ENCODE measurements around the gene TEN1. TPM values are rescaled to one million over a fixed set of nuclear protein-coding genes. Genes with fewer than 3 reads are reported as not detected.

Gene TEN1
- total and polyA plus RNA-seq, 2 of the 4 experiments (the other 2 are of a cell fraction): 14.7 to 17.9 TPM

DNA sequence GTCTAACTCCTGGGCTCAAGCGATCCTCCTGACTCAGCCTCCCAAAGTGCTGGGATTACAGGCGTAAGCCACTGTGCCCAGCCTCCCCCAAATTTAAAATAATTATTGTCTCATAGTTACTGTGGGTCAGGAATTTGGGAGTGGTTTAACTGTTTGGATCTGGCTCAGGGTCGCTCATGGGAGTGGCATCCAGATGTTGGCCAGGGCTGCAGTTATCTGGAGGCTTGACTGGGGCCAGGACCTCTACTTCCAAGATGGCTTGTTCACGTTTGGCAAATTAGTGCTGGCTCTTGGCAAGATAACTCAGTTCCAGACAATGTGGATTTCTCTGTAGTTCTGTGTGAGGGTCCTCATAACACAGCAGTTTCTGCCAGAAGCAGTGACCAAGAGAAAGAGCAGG is 8.0 kb downstream of the TEN1 start:
- in situ Hi-C loops (cut with MboI; ENCODE audit: low sequenced_read_pairs): no loop called here
- DNase-seq (no peak), ATAC-seq (ENCODE audit: low read depth) (peak; percentile 22; the same call in 1 of the 2 replicates)
- no peak overlapping the region; the same call in 1 of the 2 replicates for H3K23ac ChIP-seq (ENCODE audit: low read depth, low read length)
- no peak overlapping the region for H2BK20ac ChIP-seq (ENCODE audit: low read depth, low read length)
- no peak overlapping the region for H4K91ac ChIP-seq (ENCODE audit: insufficient read depth, low read depth, low read length)
- no peak overlapping the region for H3K4me2 ChIP-seq (ENCODE audit: low read depth, low read length)
- intact Hi-C loops (cut with micrococcal nuclease): no loop called here
- no peaks in the 10 kb centered on the region for H4K20me1 ChIP-seq (ENCODE audit: insufficient read depth, low read length)
- TF ChIP-seq MAZ (IDR thresholded peaks at IDR 0.05; ENCODE audit: borderline replicate concordance, low read depth, low read length): no peak
- TF ChIP-seq CEBPB (IDR thresholded peaks at IDR 0.05; ENCODE audit: low read depth, low read length): no peak
- TF ChIP-seq, protein P1, sequence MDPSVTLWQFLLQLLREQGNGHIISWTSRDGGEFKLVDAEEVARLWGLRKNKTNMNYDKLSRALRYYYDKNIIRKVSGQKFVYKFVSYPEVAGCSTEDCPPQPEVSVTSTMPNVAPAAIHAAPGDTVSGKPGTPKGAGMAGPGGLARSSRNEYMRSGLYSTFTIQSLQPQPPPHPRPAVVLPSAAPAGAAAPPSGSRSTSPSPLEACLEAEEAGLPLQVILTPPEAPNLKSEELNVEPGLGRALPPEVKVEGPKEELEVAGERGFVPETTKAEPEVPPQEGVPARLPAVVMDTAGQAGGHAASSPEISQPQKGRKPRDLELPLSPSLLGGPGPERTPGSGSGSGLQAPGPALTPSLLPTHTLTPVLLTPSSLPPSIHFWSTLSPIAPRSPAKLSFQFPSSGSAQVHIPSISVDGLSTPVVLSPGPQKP (IDR thresholded peaks at IDR 0.05; ENCODE audit: borderline replicate concordance, low read depth, low read length): no peak
- no peak for TF ChIP-seq POLR2A (IDR thresholded peaks at IDR 0.05; ENCODE audit: low read depth, low read length)
- no peak for TF ChIP-seq RAD21 (IDR thresholded peaks at IDR 0.05; ENCODE audit: low read length)
- no peak for TF ChIP-seq CHD1 (IDR thresholded peaks at IDR 0.05; ENCODE audit: low read depth, low read length)
- TF ChIP-seq MXI1 (IDR thresholded peaks at IDR 0.05; ENCODE audit: borderline replicate concordance, low read depth, low read length): no peak
- TF ChIP-seq NFE2L2 (IDR thresholded peaks at IDR 0.05; ENCODE audit: low read depth, low read length): no peak
- TF ChIP-seq SMC3 (IDR thresholded peaks at IDR 0.05; ENCODE audit: low read depth, low read length): no peak
- TF ChIP-seq, protein P2, sequence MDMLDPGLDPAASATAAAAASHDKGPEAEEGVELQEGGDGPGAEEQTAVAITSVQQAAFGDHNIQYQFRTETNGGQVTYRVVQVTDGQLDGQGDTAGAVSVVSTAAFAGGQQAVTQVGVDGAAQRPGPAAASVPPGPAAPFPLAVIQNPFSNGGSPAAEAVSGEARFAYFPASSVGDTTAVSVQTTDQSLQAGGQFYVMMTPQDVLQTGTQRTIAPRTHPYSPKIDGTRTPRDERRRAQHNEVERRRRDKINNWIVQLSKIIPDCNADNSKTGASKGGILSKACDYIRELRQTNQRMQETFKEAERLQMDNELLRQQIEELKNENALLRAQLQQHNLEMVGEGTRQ (IDR thresholded peaks at IDR 0.05; ENCODE audit: low read depth, low read length): no peak
- TF ChIP-seq RCOR1 (IDR thresholded peaks at IDR 0.05; ENCODE audit: insufficient replicate concordance, low read length): no peak
- TF ChIP-seq RFX5 (IDR thresholded peaks at IDR 0.05; ENCODE audit: low read depth, low read length): no peak
- TF ChIP-seq, protein P3, sequence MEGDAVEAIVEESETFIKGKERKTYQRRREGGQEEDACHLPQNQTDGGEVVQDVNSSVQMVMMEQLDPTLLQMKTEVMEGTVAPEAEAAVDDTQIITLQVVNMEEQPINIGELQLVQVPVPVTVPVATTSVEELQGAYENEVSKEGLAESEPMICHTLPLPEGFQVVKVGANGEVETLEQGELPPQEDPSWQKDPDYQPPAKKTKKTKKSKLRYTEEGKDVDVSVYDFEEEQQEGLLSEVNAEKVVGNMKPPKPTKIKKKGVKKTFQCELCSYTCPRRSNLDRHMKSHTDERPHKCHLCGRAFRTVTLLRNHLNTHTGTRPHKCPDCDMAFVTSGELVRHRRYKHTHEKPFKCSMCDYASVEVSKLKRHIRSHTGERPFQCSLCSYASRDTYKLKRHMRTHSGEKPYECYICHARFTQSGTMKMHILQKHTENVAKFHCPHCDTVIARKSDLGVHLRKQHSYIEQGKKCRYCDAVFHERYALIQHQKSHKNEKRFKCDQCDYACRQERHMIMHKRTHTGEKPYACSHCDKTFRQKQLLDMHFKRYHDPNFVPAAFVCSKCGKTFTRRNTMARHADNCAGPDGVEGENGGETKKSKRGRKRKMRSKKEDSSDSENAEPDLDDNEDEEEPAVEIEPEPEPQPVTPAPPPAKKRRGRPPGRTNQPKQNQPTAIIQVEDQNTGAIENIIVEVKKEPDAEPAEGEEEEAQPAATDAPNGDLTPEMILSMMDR (conservative IDR thresholded peaks at IDR 0.05; ENCODE audit: low read depth, low read length): no peak
- TF ChIP-seq BHLHE40 (IDR thresholded peaks at IDR 0.05; ENCODE audit: low read depth, low read length): no peak
- TF ChIP-seq MAFK (IDR thresholded peaks at IDR 0.05; ENCODE audit: low read depth, low read length): no peak
- no peak for TF ChIP-seq FOS (IDR thresholded peaks at IDR 0.05; ENCODE audit: low read depth, low read length)
- no peak overlapping the region for H3K56ac ChIP-seq (ENCODE audit: extremely low read depth, insufficient read depth, low read length)
- no peak overlapping the region for H3K4ac ChIP-seq (ENCODE audit: low read depth, low read length)
- H3K9ac ChIP-seq (ENCODE audit: low read depth, low read length): no peak overlapping the region
- ChIA-PET POLR2A (ENCODE audit: unreplicated experiment) (no interaction called here), CTCF (no interaction called here)
- H3K4me1 ChIP-seq (ENCODE audit: control insufficient read depth, insufficient read depth, low read length): peaks cover 5% of the 10 kb centered on the region; the same call in 1 of the 2 replicates
- no peak overlapping the region for H4K8ac ChIP-seq (ENCODE audit: low read depth in 2 of 2, low read length in 2 of 2)
- H2BK5ac ChIP-seq (ENCODE audit: low read depth, low read length, poor library complexity, severe bottlenecking): no peak overlapping the region
- H3K9me1 ChIP-seq (ENCODE audit: insufficient read depth, low read length): peaks cover 16% of the 10 kb centered on the region
- no peak overlapping the region for H4K5ac ChIP-seq (ENCODE audit: low read depth, low read length)
- H2AFZ ChIP-seq (replicated peaks; ENCODE audit: low read length, poor library complexity): no peak overlapping the region
- H3K36me3 ChIP-seq (ENCODE audit: control insufficient read depth, insufficient read depth, low read length): peaks cover 13% of the 10 kb centered on the region
- H3K4me3 ChIP-seq (ENCODE audit: insufficient read depth, low read depth, low read length): no peak overlapping the region
- dilution Hi-C loops (cut with HindIII; ENCODE audit: low sequenced_read_pairs, unreplicated experiment): no loop called here
- H2BK15ac ChIP-seq (ENCODE audit: low read depth, low read length): no peak overlapping the region
- H3K9me3 ChIP-seq (ENCODE audit: control insufficient read depth, insufficient read depth, low read length): no peaks in the 10 kb centered on the region
- no peaks in the 10 kb centered on the region for H3K27me3 ChIP-seq (ENCODE audit: control insufficient read depth, insufficient read depth, low read length)
- BruUV-seq (replicated peaks): no TSS peak
- 38% methylated on average over 1 of the region's 4 CpGs; no CpG with 5 or more reads in 1 of the 2 experiments for WGBS, 2 experiments (ENCODE audit: extremely low coverage in 2 of 2, insufficient read length in 1 of 2)
- H2AK9ac ChIP-seq (replicated peaks; ENCODE audit: low read depth, low read length, poor library complexity): no peak overlapping the region
- H2BK120ac ChIP-seq (ENCODE audit: low read depth, low read length): no peak overlapping the region
- no peak overlapping the region for H3K18ac ChIP-seq (ENCODE audit: low read depth, low read length)
- H3K14ac ChIP-seq (replicated peaks; ENCODE audit: low read depth, low read length): no peak overlapping the region; the same call in 1 of the 2 replicates
- no peak overlapping the region for H3K27ac ChIP-seq (ENCODE audit: insufficient read depth, low read length)
- peaks cover 19 to 30% of the 10 kb centered on the region in 2 experiments for H3K79me1 ChIP-seq (ENCODE audit: low read depth in 1 of 2, low read length in 2 of 2)
- H2AK5ac ChIP-seq (ENCODE audit: low read depth, low read length): peak overlapping the region; percentile 3; the same call in 1 of the 2 replicates
